Measurements from ENCODE around the gene SLC18A2.

The SLC18A2 gene

DNA sequence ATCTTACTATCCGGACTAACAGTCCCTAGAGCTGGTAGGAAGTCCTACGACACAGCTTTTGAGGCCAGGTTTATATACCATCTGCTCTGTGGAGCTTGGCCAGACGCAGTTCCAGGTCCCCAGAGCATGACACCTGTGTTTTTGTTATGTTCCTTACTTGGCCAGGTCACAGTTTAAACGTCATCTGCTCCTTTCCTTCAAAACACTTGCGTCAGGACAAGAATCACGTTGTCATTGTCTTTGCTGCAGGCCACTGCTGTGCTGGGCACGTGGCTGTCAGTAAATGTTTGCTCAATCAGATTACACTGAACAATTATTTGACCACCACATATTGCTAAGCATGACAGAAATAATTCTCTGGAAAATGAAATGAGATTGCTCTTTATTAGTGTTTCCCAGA is 23.9 kb downstream of the SLC18A2 start:
- Histone ChIP-seq H3K9ac (ENCODE audit: low read length) (no peak overlapping the region), H3K79me2 (ENCODE audit: insufficient read depth, low read length) (no peaks in the 10 kb centered on the region), H3K9me2 (ENCODE audit: low read depth, low read length) (no peaks in the 10 kb centered on the region), H3K27me3 (ENCODE audit: insufficient read depth, low read length) (0 out of 2 replicates have a peak, but pooled peaks cover 5% of the 10 kb centered on the region), H3K27ac (ENCODE audit: low read depth, low read length, poor library complexity, severe bottlenecking) (no peak overlapping the region), H3K4me2 (ENCODE audit: low read length) (no peak overlapping the region), H2AFZ (ENCODE audit: low read length) (no peak overlapping the region), H3K4me1 (ENCODE audit: insufficient read depth, low read length, severe bottlenecking) (no peaks in the 10 kb centered on the region), H3K36me3 (ENCODE audit: insufficient read depth, low read length) (no peaks in the 10 kb centered on the region), H4K20me1 (ENCODE audit: insufficient read depth, low read length) (no peaks in the 10 kb centered on the region), H3K9me3 (ENCODE audit: low read length) (no peaks in the 10 kb centered on the region), H3F3A (ENCODE audit: insufficient read depth, low read length) (no peaks in the 10 kb centered on the region), H3K4me3 (ENCODE audit: low read depth, low read length, poor library complexity, severe bottlenecking) (no peak overlapping the region)
- TF ChIP-seq, protein P1, sequence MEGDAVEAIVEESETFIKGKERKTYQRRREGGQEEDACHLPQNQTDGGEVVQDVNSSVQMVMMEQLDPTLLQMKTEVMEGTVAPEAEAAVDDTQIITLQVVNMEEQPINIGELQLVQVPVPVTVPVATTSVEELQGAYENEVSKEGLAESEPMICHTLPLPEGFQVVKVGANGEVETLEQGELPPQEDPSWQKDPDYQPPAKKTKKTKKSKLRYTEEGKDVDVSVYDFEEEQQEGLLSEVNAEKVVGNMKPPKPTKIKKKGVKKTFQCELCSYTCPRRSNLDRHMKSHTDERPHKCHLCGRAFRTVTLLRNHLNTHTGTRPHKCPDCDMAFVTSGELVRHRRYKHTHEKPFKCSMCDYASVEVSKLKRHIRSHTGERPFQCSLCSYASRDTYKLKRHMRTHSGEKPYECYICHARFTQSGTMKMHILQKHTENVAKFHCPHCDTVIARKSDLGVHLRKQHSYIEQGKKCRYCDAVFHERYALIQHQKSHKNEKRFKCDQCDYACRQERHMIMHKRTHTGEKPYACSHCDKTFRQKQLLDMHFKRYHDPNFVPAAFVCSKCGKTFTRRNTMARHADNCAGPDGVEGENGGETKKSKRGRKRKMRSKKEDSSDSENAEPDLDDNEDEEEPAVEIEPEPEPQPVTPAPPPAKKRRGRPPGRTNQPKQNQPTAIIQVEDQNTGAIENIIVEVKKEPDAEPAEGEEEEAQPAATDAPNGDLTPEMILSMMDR (IDR thresholded peaks at IDR 0.05; ENCODE audit: low read length): no peak
- TF ChIP-seq EZH2 (IDR thresholded peaks at IDR 0.05; ENCODE audit: borderline replicate concordance, low read length): no peak

DNA sequence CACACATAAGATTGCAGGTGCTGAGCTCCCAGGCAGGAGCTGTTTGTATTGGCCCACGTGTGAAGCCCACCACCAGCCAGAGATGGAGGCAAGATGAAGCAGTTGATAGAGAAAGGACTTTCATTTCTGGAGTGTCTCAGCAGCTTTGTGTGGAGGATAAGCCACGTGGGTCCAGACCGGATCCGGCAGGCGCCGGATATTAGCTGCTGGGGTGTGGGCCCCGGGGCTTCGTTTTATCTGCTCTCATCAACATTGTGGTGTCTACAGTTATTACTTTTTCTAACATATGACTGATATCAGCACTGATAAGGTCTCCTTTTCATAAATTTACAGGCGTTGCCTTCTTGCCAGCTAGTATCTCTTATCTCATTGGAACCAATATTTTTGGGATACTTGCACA is 25.5 kb downstream of the SLC18A2 start:
- H3K27ac ChIP-seq (ENCODE audit: low read depth, low read length, poor library complexity, severe bottlenecking): no peak overlapping the region
- no peak overlapping the region for H3K9ac ChIP-seq (ENCODE audit: low read length)
- no peaks in the 10 kb centered on the region for H3K79me2 ChIP-seq (ENCODE audit: insufficient read depth, low read length)
- H3K9me2 ChIP-seq (ENCODE audit: low read depth, low read length): no peaks in the 10 kb centered on the region
- H3K9me3 ChIP-seq (ENCODE audit: low read length): no peaks in the 10 kb centered on the region
- H2AFZ ChIP-seq (ENCODE audit: low read length): no peak overlapping the region
- no peaks in the 10 kb centered on the region for H4K20me1 ChIP-seq (ENCODE audit: insufficient read depth, low read length)
- H3K4me1 ChIP-seq (ENCODE audit: insufficient read depth, low read length, severe bottlenecking): no peaks in the 10 kb centered on the region
- H3K36me3 ChIP-seq (ENCODE audit: insufficient read depth, low read length): no peaks in the 10 kb centered on the region
- H3K27me3 ChIP-seq (ENCODE audit: insufficient read depth, low read length): no peaks in the 10 kb centered on the region
- H3K4me3 ChIP-seq (ENCODE audit: low read depth, low read length, poor library complexity, severe bottlenecking): no peak overlapping the region
- no peak overlapping the region for H3K4me2 ChIP-seq (ENCODE audit: low read length)
- TF ChIP-seq EZH2 (IDR thresholded peaks at IDR 0.05; ENCODE audit: borderline replicate concordance, low read length): no peak
- TF ChIP-seq, protein P1 (IDR thresholded peaks at IDR 0.05; ENCODE audit: low read length): no peak
- no peaks in the 10 kb centered on the region for H3F3A ChIP-seq (ENCODE audit: insufficient read depth, low read length)

DNA sequence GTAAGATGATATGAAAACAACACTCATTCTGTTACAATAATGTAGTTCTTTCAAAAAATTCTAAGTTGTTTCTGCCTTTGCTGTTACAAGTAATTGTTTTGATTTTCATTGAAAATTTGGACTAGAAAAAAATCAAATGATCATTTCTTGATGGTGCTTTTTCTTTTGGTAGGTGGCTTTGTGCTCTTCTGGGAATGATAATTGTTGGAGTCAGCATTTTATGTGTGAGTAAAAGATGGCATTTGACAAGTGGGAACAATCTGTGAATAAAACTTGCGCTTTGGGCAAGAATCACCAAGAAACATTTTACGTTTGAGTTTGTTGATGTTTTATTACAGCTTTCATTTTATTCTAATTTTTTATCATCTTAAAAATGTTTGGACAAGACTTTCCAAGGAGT is 25.9 kb downstream of the SLC18A2 start:
- Histone ChIP-seq H3K27me3 (ENCODE audit: insufficient read depth, low read length) (no peaks in the 10 kb centered on the region), H3K79me2 (ENCODE audit: insufficient read depth, low read length) (no peaks in the 10 kb centered on the region), H3K9me3 (ENCODE audit: low read length) (no peaks in the 10 kb centered on the region), H3K9ac (ENCODE audit: low read length) (no peak overlapping the region), H3K9me2 (ENCODE audit: low read depth, low read length) (no peaks in the 10 kb centered on the region), H4K20me1 (ENCODE audit: insufficient read depth, low read length) (no peaks in the 10 kb centered on the region), H3K27ac (ENCODE audit: low read depth, low read length, poor library complexity, severe bottlenecking) (no peak overlapping the region), H3F3A (ENCODE audit: insufficient read depth, low read length) (no peaks in the 10 kb centered on the region), H3K4me1 (ENCODE audit: insufficient read depth, low read length, severe bottlenecking) (no peaks in the 10 kb centered on the region), H3K36me3 (ENCODE audit: insufficient read depth, low read length) (no peaks in the 10 kb centered on the region), H3K4me2 (ENCODE audit: low read length) (no peak overlapping the region), H2AFZ (ENCODE audit: low read length) (no peak overlapping the region), H3K4me3 (ENCODE audit: low read depth, low read length, poor library complexity, severe bottlenecking) (no peak overlapping the region)
- TF ChIP-seq EZH2 (IDR thresholded peaks at IDR 0.05; ENCODE audit: borderline replicate concordance, low read length): no peak
- TF ChIP-seq, protein P1 (IDR thresholded peaks at IDR 0.05; ENCODE audit: low read length): no peak

Measured in OCI-LY1 (cell line).